HG03039 (cell line): ENCODE results near the gene RUBCN.
A peak's percentile ranks its signal among the peaks of the same experiment; 100 is the strongest.
"Not testable (repeated sequence)": the region's sequence is repeated elsewhere in the genome, so short reads cannot be mapped to it uniquely, and the experiment has no call there.

ENCODE experiments used
- ATAC-seq: cut with Tn5 transposase; IDR thresholded peaks from one replicate; pipeline ENCODE4 v1.9.1; 2021; ENCODE audit warnings: mild to moderate bottlenecking, moderate library complexity; ENCODE audit not compliant: unreplicated experiment

RUBCN gene

DNA sequence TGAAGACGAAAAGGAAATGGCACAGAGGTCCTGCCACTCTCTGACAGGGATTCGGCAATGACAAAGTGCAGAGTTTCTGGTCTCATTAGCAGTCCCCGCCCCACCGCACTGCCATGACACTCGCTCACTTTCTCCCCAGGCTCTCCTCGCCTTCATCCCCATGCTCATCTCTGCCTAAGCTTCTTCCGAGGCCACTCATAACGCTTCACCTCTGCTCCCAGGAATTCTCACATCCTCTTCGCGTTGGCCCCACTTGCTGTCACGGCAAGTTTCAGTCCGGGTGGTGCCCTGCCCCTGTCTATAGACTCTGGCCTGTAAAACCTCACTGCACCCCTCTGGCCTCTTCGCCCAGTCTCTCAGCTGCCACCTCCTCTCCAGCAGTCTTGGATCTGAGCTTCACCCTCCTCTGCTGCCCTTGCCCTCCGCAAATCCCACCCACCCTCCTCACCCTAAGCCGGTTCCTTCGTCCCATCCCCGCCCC is 654 bp downstream of the RUBCN start:
- ATAC-seq, result peak; percentile 18

GRCh38 chr3:197734667-197735318 is 1.9 kb downstream of the RUBCN start:
- no peak for ATAC-seq

DNA sequence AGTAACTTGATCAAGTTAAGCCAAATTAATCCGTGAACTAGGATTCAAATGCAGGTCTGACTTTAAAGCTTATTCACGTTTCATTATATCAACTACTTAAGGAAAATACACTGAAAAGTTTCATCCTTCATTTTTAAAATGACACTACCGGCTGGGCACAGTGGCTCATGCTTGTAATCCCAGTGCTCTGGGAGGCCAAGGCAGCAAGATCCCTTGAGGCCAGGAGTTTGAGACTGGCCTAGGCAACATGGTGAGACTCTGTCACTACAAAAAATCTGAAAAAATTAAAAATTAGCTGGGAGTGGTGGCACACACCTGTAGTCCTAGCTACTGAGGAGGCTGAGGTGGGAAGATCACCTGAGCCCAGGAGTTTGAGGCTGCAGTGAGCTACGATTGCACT is 3.7 kb downstream of the RUBCN start:
- no peak for ATAC-seq

DNA sequence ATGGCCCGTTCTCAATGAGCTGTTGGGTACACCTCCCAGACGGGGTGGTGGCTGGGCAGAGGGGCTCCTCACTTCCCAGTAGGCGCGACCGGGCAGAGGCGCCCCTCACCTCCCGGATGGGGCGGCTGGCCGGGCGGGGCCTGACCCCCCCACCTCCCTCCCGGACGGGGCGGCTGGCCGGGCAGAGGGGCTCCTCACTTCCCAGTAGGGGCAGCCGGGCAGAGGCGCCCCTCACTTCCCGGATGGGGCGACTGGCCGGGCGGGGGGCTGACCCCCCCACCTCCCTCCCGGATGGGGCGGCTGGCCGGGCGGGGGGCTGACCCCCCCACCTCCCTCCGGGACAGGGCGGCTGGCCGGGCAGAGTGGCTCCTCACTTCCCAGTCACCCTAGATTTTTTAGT is 5.2 kb downstream of the RUBCN start:
- ATAC-seq, result not testable (repeated sequence)

DNA sequence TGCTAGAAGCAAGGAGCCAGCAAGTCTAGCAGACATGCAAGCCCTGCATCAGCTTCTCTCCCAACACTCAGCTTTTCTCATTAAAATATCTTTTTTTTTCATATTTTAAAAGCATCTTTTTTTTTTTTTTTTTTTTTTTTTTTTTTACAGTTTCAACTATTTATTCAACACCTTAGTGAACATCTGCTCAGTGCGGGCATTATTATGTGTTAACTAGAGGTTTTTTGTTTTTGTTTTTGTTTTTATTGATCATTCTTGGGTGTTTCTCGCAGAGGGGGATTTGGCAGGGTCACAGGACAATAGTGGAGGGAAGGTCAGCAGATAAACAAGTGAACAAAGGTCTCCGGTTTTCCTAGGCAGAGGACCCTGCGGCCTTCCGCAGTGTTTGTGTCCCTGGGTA is 5.9 kb downstream of the RUBCN start:
- not testable (repeated sequence) for ATAC-seq

DNA sequence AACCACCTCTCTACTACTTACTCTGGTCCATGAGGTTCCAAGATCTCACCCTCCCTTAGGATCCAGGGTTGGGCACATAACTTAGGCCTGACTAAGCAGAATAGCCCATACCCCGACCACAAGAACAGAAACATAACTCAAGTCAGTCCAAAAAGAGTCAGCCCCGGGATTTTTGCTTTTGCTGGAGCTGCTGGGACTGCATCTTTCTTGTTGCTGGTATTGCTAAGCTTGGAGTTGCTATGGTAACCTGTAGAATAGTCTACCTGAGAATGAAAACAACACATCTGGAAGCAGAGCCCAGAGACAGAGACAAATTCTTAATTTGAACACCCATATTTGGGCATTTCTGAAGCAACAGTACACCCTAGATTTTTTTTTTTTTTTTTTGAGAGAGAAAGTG is 6.5 kb downstream of the RUBCN start:
- no peak for ATAC-seq

- no peak for ATAC-seq
Measured at GRCh38 chr3:197728487-197728886, 8.2 kb downstream of the RUBCN start.

- ATAC-seq, result not testable (repeated sequence)
Measured at GRCh38 chr3:197727878-197728277, 8.8 kb downstream of the RUBCN start.

DNA sequence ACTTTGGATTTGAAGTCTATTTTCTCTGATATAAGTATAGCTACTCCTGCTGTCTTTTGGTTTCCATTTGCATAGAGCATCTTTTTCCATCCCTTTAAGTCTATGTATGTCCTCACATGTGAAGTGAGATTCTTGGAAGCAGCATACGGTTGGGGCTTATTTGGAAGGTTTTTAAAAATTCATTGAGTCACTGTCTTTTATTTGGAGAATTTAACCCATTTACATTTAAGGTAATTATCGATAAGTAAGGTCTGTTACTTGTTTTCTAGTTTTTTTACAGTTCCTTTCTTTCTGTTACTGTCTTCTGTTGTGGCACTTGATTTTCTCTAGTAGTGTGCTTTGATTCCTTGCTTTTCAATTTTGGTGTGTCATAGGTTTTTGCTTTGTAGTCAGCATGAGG is 14.0 kb downstream of the RUBCN start:
- ATAC-seq, result no peak

GRCh38 chr3:197720694-197721093 is 16.0 kb downstream of the RUBCN start:
- no peak for ATAC-seq

DNA sequence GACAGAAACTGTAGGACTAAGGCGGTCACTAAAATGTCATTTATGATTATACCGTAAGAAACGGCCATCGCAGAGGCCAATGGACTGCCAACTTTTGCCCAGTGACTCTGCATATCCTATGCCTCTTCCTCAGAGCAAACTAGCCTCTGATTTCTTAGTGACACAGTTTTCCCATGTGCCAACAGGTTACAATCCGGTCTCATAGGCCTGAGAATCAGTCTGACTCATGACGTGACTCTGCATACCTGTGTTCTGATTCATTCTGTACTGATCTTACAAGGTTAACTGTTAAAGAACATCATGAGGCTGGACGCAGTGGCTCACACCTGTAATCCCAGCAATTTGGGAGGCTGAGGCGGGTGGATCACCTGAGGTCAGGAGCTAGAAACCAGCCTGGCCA is 17.8 kb downstream of the RUBCN start:
- ATAC-seq, result no peak

- no peak for ATAC-seq
Measured at GRCh38 chr3:197714251-197714650, 22.5 kb downstream of the RUBCN start.

DNA sequence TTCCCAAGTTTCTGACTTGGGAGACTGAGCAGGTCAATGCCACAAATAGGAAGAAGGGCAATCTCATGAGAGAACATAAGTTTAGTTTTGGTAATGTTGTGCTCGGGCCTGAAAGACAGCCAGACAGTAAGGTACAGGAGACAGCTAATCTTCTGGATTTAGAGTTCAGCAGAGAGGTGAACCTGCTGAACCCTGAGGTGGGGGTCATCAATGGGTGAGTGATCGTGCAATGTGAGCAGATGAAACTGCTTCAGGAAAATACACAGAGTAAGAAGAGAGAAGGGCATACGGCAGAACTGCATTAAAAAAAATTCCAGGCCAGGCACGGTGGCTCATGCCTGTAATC is 23.3 kb downstream of the RUBCN start:
- ATAC-seq, result no peak

GRCh38 chr3:197711973-197712707 is 24.6 kb downstream of the RUBCN start:
- ATAC-seq, result peak; percentile 82

DNA sequence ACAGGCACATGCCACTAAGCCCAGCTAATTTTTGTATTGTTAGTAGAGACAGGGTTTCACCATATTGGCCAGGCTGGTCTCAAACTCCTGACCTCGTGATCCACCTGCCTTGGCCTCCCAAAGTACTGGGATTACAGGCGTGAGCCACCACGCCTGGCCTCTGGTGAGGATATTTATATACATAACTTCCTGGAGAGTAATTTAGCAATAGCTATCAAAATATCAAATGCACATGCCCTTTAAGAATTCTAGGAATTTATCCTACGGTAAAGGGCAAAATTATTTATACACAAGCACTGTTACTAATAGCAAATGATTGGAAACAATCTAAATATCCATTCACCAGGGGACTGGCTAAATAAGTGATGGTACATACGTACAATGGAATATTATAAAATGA is 25.7 kb downstream of the RUBCN start:
- not testable (repeated sequence) for ATAC-seq

GRCh38 chr3:197709135-197709534 is 27.6 kb downstream of the RUBCN start:
- no peak for ATAC-seq

DNA sequence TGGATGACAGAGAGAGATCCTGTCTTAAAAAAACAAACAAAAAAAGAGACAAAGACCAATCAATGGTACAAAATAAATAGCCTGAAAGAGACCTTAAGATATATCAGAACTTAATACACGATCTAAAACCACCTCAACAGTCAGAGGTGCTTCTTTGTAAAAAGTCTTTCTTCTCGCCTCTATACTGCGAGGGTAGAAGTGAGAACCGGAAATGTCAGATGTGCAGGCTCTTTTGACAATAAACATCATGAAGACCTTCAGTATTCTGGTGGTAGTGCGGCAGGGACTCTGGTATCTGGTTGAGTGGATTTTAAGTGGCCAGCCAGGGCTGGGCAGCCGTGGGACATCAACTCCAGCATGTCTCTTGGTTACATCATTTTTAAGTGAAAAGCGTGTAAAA is 30.0 kb downstream of the RUBCN start:
- ATAC-seq, result no peak

GRCh38 chr3:197701841-197702240 is 34.9 kb downstream of the RUBCN start:
- no peak for ATAC-seq

DNA sequence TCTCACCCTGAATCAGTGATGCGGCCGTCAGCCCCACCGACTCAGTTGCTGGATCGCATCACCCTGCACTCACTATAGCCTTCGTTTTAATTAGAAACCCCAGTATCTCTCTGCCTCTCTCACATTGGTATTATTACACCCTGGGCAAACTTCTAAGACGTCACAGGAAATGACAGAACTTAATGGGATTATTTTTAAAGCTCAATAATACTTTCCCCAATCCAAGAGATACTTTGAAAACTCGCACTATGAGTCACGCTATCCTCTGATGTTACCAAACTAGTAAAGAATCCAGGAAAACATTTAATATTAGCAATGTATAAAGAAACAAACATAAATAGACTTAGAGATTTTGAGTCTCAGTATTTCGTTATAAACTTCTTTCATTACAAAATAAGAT is 36.6 kb downstream of the RUBCN start:
- no peak for ATAC-seq

GRCh38 chr3:197697355-197697754 is 39.3 kb downstream of the RUBCN start:
- ATAC-seq, result no peak

DNA sequence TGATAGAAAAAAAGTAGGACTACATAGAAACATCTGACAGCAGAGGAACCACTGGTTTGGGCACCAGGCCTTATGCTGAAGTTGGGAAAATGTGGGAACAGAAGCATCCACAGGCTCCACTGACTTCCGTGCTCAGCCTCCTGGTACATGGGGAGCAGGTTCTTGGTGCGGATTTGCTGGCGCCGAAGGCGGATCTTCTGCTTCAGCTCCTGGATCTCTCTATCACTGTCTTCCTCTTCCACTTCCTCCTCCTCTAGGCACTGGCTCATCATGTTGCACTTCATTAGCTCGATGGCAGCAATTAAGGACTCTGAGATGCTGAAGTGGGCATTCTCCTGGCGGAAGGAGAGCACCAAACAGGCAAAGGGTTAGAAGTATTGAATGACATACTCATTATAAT is 42.5 kb downstream of the RUBCN start:
- ATAC-seq, result no peak

- no peak for ATAC-seq
Measured at GRCh38 chr3:197692641-197693040, 44.1 kb downstream of the RUBCN start.

GRCh38 chr3:197690754-197691153 is 46.0 kb downstream of the RUBCN start:
- no peak for ATAC-seq
